KMS-11 (cell line): ENCODE results near the gene NHERF2.

Source experiments
- H2AFZ ChIP-seq: fragments of 200-600 bp; sonication (generic); 2 replicates; pipeline ENCODE4 v1.6.1; 2016; ENCODE audit warnings: antibody characterized with exemption, mixed run types, low read depth
- H3K27ac ChIP-seq: fragments of 200-600 bp; sonication (generic); 2 replicates; pipeline ENCODE4 v1.6.1; 2016; ENCODE audit warnings: mild to moderate bottlenecking, mixed run types
- H3K27me3 ChIP-seq: fragments of 200-600 bp; sonication (generic); 2 replicates; pipeline ENCODE4 v1.6.1; 2017; ENCODE audit warnings: mild to moderate bottlenecking, low read depth, mixed run types, moderate library complexity; ENCODE audit not compliant: insufficient read depth
- H3K36me3 ChIP-seq: fragments of 200-600 bp; sonication (generic); 2 replicates; pipeline ENCODE4 v1.6.1; 2017; ENCODE audit warnings: mild to moderate bottlenecking, mixed run types; ENCODE audit not compliant: insufficient read depth
- H3K4me1 ChIP-seq: fragments of 200-600 bp; sonication (generic); 2 replicates; pipeline ENCODE4 v1.6.1; 2016; ENCODE audit warnings: mild to moderate bottlenecking, low read depth, mixed run types; ENCODE audit not compliant: poor library complexity, severe bottlenecking
- H3K4me2 ChIP-seq: fragments of 200-600 bp; sonication (generic); 2 replicates; pipeline ENCODE4 v1.7.0; 2016; ENCODE audit warnings: mild to moderate bottlenecking, mixed run types
- H3K4me3 ChIP-seq: fragments of 200-600 bp; sonication (generic); IDR thresholded peaks from 2 replicates; pipeline ENCODE4 v1.6.1; 2017; ENCODE audit warnings: low read depth, low read length, mixed read lengths; ENCODE audit not compliant: insufficient read depth
- H3K79me2 ChIP-seq: fragments of 200-600 bp; sonication (generic); 2 replicates; pipeline ENCODE4 v1.6.1; 2016; ENCODE audit warnings: low read depth, mixed run types; ENCODE audit not compliant: insufficient read depth
- H3K9ac ChIP-seq: fragments of 200-600 bp; sonication (generic); 2 replicates; pipeline ENCODE4 v1.6.1; 2016; ENCODE audit warnings: mild to moderate bottlenecking, mixed run types
- H4K20me1 ChIP-seq: fragments of 200-600 bp; sonication (generic); 2 replicates; pipeline ENCODE4 v1.6.1; 2016; ENCODE audit warnings: mild to moderate bottlenecking, mixed run types; ENCODE audit not compliant: insufficient read depth
- CTCF ChIP-seq: fragments of 200-600 bp; sonication (generic); conservative IDR thresholded peaks from 2 replicates; pipeline ENCODE4 v1.6.1; 2017; ENCODE audit warnings: low read depth, mild to moderate bottlenecking, antibody characterized with exemption, low read length, moderate library complexity, mixed read lengths

The NHERF2 gene

GRCh38 chr16:2040787-2041522 is 14.3 kb downstream of the NHERF2 start:
- peaks cover 18% of the 10 kb centered on the region for H3K4me1 ChIP-seq
- no peak for TF ChIP-seq CTCF
- no peaks in the 10 kb centered on the region for H3K27me3 ChIP-seq
- H3K79me2 ChIP-seq, result no peaks in the 10 kb centered on the region
- no peak overlapping the region for H3K4me3 ChIP-seq
- H3K9ac ChIP-seq, result no peak overlapping the region
- H2AFZ ChIP-seq, result no peak overlapping the region
- H3K36me3 ChIP-seq, result no peaks in the 10 kb centered on the region
- no peak overlapping the region for H3K27ac ChIP-seq
- H4K20me1 ChIP-seq, result no peaks in the 10 kb centered on the region
- no peak overlapping the region for H3K4me2 ChIP-seq

- Histone ChIP-seq H3K27ac (no peak overlapping the region), H3K79me2 (no peaks in the 10 kb centered on the region), H3K4me3 (no peak overlapping the region), H3K27me3 (no peaks in the 10 kb centered on the region), H3K4me1 (peaks cover 27% of the 10 kb centered on the region), H3K36me3 (no peaks in the 10 kb centered on the region), H2AFZ (no peak overlapping the region), H4K20me1 (no peaks in the 10 kb centered on the region), H3K9ac (no peak overlapping the region), H3K4me2 (no peak overlapping the region)
- TF ChIP-seq CTCF, result no peak
Measured at GRCh38 chr16:2042171-2042985, 15.7 kb downstream of the NHERF2 start.

- Histone ChIP-seq H3K4me3 (no peak overlapping the region), H3K36me3 (no peaks in the 10 kb centered on the region), H3K9ac (no peak overlapping the region), H3K27ac (no peak overlapping the region), H3K4me2 (no peak overlapping the region), H3K79me2 (no peaks in the 10 kb centered on the region), H3K27me3 (no peaks in the 10 kb centered on the region), H3K4me1 (peaks cover 27% of the 10 kb centered on the region), H2AFZ (no peak overlapping the region), H4K20me1 (no peaks in the 10 kb centered on the region)
- TF ChIP-seq CTCF, result no peak
Measured at GRCh38 chr16:2042986-2043666, 16.4 kb downstream of the NHERF2 start.

GRCh38 chr16:2043667-2044451 is 17.2 kb downstream of the NHERF2 start:
- Histone ChIP-seq H3K27me3 (no peaks in the 10 kb centered on the region), H4K20me1 (no peaks in the 10 kb centered on the region), H3K79me2 (peaks cover 7% of the 10 kb centered on the region; the same call in 1 of the 2 replicates), H2AFZ (no peak overlapping the region), H3K4me1 (peaks cover 29% of the 10 kb centered on the region), H3K9ac (no peak overlapping the region), H3K36me3 (no peaks in the 10 kb centered on the region), H3K27ac (no peak overlapping the region), H3K4me2 (no peak overlapping the region; the same call in 1 of the 2 replicates), H3K4me3 (no peak overlapping the region)
- TF ChIP-seq CTCF, result no peak
